Measurements from ENCODE around the gene EIF2S3. TPM values are rescaled to one million over a fixed set of nuclear protein-coding genes. Genes with fewer than 3 reads are reported as not detected.
"Not testable (repeated sequence)": the region's sequence is repeated elsewhere in the genome, so short reads cannot be mapped to it uniquely, and the experiment has no call there.

The EIF2S3 gene
- total RNA-seq, 1 experiment from 2014 or later: 423 TPM

GRCh38 chrX:24026432-24026831 is 28.3 kb upstream of the EIF2S3 start:
- peak; percentile 72 for DNase-seq
- peaks cover 20% of the 10 kb centered on the region for H3K27me3 ChIP-seq (ENCODE audit: control insufficient read depth, insufficient read depth, low read length)
- no peaks in the 10 kb centered on the region for H3K36me3 ChIP-seq (replicated peaks; ENCODE audit: control insufficient read depth, insufficient read depth, low read length)
- H3K4me3 ChIP-seq (ENCODE audit: insufficient read depth, low read depth, low read length): peak overlapping the region; percentile 94

DNA sequence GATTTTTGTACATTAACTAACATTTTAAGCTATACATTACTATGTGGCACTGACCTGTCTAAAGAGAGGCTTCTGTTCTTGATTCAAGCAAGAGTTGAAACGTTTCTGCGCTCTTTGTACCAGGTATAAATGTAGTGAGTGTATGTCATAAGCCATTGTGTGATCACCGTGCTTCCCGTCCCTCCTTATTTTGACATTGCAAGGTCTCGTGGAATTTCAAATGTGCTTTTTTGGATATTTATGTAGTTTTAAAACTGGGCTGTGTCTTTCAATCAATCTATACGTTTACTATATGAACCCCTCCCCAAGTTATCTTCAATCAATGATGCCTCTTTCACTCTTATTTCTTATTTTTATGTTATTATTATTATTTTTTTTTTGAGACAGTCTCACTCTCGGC is 27.7 kb upstream of the EIF2S3 start, which contains the start of gene KLHL15:
KLHL15 (minus strand) TSS at position 101 of the 400 bp plus-strand sequence. CDS start 20,493 bp downstream, outside the sequence.
- Histone ChIP-seq H3K27me3 (ENCODE audit: control insufficient read depth, insufficient read depth, low read length) (peaks cover 20% of the 10 kb centered on the region), H3K4me3 (ENCODE audit: insufficient read depth, low read depth, low read length) (peak within 1 kb of the TSS; percentile 94), H3K36me3 (replicated peaks; ENCODE audit: control insufficient read depth, insufficient read depth, low read length) (no peaks in the 10 kb centered on the region)
- no peak for DNase-seq

- Histone ChIP-seq H3K36me3 (replicated peaks; ENCODE audit: control insufficient read depth, insufficient read depth, low read length) (no peaks in the 10 kb centered on the region), H3K4me3 (ENCODE audit: insufficient read depth, low read depth, low read length) (no peak overlapping the region), H3K27me3 (ENCODE audit: control insufficient read depth, insufficient read depth, low read length) (peaks cover 20% of the 10 kb centered on the region)
- peak; percentile 55 for DNase-seq
Observed at GRCh38 chrX:24027985-24028384, 26.8 kb upstream of the EIF2S3 start.

DNA sequence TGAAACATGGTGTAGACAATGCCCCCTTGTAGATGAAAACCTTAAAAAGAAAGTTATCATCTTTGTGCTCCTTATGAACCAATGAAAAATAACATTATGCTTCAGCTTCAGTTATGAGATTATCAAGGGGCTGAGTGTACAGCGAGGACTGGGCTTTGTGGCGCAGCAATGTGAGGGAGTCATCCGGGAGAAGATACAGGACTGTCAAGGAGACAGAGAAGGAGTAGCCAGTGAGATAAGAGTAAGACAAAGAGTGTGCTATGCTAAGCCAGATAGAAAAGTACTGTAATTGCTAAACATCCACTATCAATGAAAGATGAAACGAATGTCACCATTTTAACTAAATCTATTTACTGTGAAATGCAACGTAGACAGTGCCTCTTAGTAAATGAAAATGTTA is 24.2 kb upstream of the EIF2S3 start:
- H3K36me3 ChIP-seq (replicated peaks; ENCODE audit: control insufficient read depth, insufficient read depth, low read length): no peaks in the 10 kb centered on the region
- H3K27me3 ChIP-seq (ENCODE audit: control insufficient read depth, insufficient read depth, low read length): peaks cover 20% of the 10 kb centered on the region
- H3K4me3 ChIP-seq (ENCODE audit: insufficient read depth, low read depth, low read length): no peak overlapping the region
- no peak for DNase-seq

DNA sequence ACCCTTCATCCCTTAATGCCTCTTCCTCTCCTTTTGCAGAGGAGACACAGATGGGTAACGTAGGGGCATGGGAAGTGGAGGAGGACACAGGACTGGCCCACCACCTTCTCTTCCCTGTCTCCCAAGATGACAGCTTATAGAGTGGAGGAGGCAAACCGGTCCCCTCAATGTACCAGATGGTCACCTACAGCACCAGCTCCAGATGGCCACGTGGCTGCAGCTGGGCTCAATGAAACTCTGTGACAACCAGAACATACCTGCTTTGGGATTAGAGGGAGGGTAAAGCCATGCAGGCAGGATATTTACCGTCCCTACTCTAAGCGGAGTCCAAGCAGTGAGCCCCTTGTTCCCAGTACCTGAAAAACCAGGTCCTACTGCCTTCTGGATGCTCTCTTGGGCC is 20.3 kb upstream of the EIF2S3 start:
- Histone ChIP-seq H3K27me3 (ENCODE audit: control insufficient read depth, insufficient read depth, low read length) (peaks cover 6% of the 10 kb centered on the region), H3K4me3 (ENCODE audit: insufficient read depth, low read depth, low read length) (no peak overlapping the region), H3K36me3 (replicated peaks; ENCODE audit: control insufficient read depth, insufficient read depth, low read length) (no peaks in the 10 kb centered on the region)
- no peak for DNase-seq

DNA sequence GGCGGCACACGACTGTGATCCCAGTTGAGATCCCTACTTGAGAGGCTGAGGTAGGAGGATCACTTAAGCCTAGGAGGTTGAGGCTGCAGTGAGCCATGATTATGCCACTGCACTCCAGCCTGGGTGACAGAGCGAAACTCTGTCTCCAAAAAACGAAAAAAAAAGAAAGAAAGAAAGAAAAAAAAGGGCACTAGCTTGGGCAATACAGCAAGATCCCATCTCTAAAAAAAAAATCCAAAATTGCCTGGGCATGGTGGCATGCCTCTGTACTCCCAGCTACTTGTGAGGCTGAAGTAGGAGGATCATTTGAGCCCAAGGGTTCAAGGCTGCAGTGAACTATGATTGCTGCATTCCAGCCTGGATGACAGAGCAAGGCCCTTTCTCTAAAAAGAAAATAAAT is 17.0 kb upstream of the EIF2S3 start:
- no peak for DNase-seq
- Histone ChIP-seq H3K4me3 (ENCODE audit: insufficient read depth, low read depth, low read length) (no peak overlapping the region), H3K36me3 (replicated peaks; ENCODE audit: control insufficient read depth, insufficient read depth, low read length) (no peaks in the 10 kb centered on the region), H3K27me3 (ENCODE audit: control insufficient read depth, insufficient read depth, low read length) (no peaks in the 10 kb centered on the region)

- DNase-seq; H3K4me3 ChIP-seq (ENCODE audit: insufficient read depth, low read depth, low read length); H3K27me3 ChIP-seq (ENCODE audit: control insufficient read depth, insufficient read depth, low read length); H3K36me3 ChIP-seq (replicated peaks; ENCODE audit: control insufficient read depth, insufficient read depth, low read length): not testable (repeated sequence)
Observed at GRCh38 chrX:24046060-24046459, 8.7 kb upstream of the EIF2S3 start.

DNA sequence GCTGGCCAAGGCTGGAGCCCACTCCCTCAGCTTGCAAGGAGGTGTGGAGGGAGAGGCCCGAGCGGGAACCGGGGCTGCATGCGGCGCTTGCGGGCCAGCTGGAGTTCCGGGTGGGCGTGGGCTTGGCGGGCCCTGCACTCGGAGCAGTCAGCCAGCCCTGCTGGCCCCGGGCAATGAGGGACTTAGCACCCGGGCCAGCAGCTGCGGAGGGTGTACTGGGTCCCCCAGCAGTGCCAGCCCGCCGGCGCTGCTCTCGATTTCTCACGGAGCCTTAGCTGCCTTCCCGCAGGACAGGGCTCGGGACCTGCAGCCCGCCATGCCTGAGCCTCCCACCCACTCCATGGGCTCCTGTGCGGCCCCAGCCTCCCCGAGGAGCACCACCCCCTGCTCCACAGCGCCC is 5.1 kb upstream of the EIF2S3 start:
- H3K27me3 ChIP-seq (ENCODE audit: control insufficient read depth, insufficient read depth, low read length); H3K4me3 ChIP-seq (ENCODE audit: insufficient read depth, low read depth, low read length); H3K36me3 ChIP-seq (replicated peaks; ENCODE audit: control insufficient read depth, insufficient read depth, low read length); DNase-seq: not testable (repeated sequence)

GRCh38 chrX:24050522-24051318 is 4.0 kb upstream of the EIF2S3 start:
- not testable (repeated sequence) for H3K4me3 ChIP-seq (ENCODE audit: insufficient read depth, low read depth, low read length); H3K27me3 ChIP-seq (ENCODE audit: control insufficient read depth, insufficient read depth, low read length); DNase-seq; H3K36me3 ChIP-seq (replicated peaks; ENCODE audit: control insufficient read depth, insufficient read depth, low read length)

- DNase-seq: no peak
- peaks cover 18% of the 10 kb centered on the region for H3K36me3 ChIP-seq (replicated peaks; ENCODE audit: control insufficient read depth, insufficient read depth, low read length)
- peak overlapping the region; percentile 98; the same call in 1 of the 2 replicates for H3K4me3 ChIP-seq (ENCODE audit: insufficient read depth, low read depth, low read length)
- H3K27me3 ChIP-seq (ENCODE audit: control insufficient read depth, insufficient read depth, low read length): no peaks in the 10 kb centered on the region
Observed at GRCh38 chrX:24055043-24055356, 244 bp downstream of the EIF2S3 start.

- peaks cover 58% of the 10 kb centered on the region for H3K36me3 ChIP-seq (replicated peaks; ENCODE audit: control insufficient read depth, insufficient read depth, low read length)
- no peak for DNase-seq
- no peak overlapping the region for H3K4me3 ChIP-seq (ENCODE audit: insufficient read depth, low read depth, low read length)
- no peaks in the 10 kb centered on the region for H3K27me3 ChIP-seq (ENCODE audit: control insufficient read depth, insufficient read depth, low read length)
Observed at GRCh38 chrX:24063488-24063887, 8.7 kb downstream of the EIF2S3 start.

DNA sequence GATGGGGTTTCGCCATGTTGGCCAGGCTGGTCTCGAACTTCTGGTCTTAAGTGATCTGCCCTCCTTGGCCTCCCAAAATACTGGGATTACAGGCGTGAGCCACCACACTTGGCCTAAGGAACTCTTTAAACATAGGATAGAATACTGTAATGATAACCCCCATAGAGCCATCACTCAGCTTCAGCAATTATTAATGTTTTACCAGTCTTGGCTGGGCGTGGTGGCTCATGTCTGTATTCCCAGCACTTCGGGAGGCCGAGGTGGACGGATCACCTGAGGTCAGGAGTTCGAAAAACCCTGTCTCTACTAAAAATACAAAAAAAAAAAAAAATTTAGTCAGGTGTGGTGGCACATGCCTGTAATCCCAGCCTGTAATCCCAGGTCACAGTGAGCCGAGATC is 15.1 kb downstream of the EIF2S3 start:
- no peak for DNase-seq
- Histone ChIP-seq H3K27me3 (ENCODE audit: control insufficient read depth, insufficient read depth, low read length) (no peaks in the 10 kb centered on the region), H3K36me3 (replicated peaks; ENCODE audit: control insufficient read depth, insufficient read depth, low read length) (peaks cover 47% of the 10 kb centered on the region), H3K4me3 (ENCODE audit: insufficient read depth, low read depth, low read length) (no peak overlapping the region)

GRCh38 chrX:24079411-24079810 is 24.7 kb downstream of the EIF2S3 start:
- H3K4me3 ChIP-seq (ENCODE audit: insufficient read depth, low read depth, low read length): no peak overlapping the region
- peaks cover 15% of the 10 kb centered on the region for H3K36me3 ChIP-seq (replicated peaks; ENCODE audit: control insufficient read depth, insufficient read depth, low read length)
- DNase-seq: no peak
- H3K27me3 ChIP-seq (ENCODE audit: control insufficient read depth, insufficient read depth, low read length): no peaks in the 10 kb centered on the region

DNA sequence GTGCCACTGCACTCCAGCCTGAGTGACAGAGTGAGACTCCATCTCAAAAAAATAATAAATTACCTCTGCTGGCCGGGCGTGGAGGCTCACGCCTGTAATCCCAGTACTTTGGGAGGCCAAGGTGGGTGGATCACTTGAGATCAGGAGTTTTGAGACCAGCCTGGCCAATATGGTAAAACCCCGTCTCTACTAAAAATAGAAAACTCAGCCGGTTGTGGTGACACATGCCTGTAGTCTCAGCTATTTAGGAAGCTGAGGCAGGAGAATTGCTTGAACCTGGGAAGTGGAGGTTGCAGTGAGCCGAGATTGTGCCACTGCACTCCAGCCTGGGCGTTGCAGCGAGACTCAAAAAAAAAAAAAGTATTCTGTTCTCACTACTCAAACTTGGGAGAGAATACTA is 25.5 kb downstream of the EIF2S3 start:
- not testable (repeated sequence) for H3K27me3 ChIP-seq (ENCODE audit: control insufficient read depth, insufficient read depth, low read length); DNase-seq; H3K4me3 ChIP-seq (ENCODE audit: insufficient read depth, low read depth, low read length)
- peaks cover 12% of the 10 kb centered on the region for H3K36me3 ChIP-seq (replicated peaks; ENCODE audit: control insufficient read depth, insufficient read depth, low read length)

DNA sequence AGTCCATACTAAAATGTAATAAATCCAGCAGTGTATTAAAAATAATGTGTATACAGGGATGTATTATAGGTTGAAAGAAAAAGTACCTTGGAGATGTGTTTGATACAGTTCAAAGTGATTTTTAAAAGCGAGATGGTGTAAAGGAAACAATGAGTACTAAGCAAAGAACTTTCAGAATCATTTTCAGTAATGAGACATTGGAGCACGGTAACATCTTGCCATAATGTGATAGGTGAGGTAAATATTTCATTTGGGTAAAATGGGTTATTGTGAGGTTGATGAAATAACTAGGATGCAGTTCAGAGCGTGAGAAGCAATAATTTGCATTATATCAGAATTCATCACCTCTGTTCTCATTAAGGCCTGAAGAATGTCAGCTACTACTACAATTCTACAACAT is 25.9 kb downstream of the EIF2S3 start:
- no peak for DNase-seq
- H3K4me3 ChIP-seq (ENCODE audit: insufficient read depth, low read depth, low read length): no peak overlapping the region
- H3K36me3 ChIP-seq (replicated peaks; ENCODE audit: control insufficient read depth, insufficient read depth, low read length): peaks cover 9% of the 10 kb centered on the region
- no peaks in the 10 kb centered on the region for H3K27me3 ChIP-seq (ENCODE audit: control insufficient read depth, insufficient read depth, low read length)
